Mucosa of descending colon (tissue), 3 donors: ENCODE data around the gene KL. TPM values are rescaled to one million over a fixed set of nuclear protein-coding genes. Genes with fewer than 3 reads are reported as not detected.
A peak's percentile ranks its signal among the peaks of the same experiment; 100 is the strongest.

ENCODE experiments used
- ATAC-seq: fragments of 200-7000 bp; cut with Tn5 transposase; one replicate; pipeline ENCODE4 v1.9.1; 2020; ENCODE audit warnings: mild to moderate bottlenecking, moderate library complexity
- DNase-seq, 3 donors: peaks; one replicate each; pipeline ENCODE4 v3.0.0-alpha.2; 2020
- H3K36me3 ChIP-seq: fragments of 200-600 bp; one replicate; pipeline ENCODE4 v1.8.0; 2021; ENCODE audit warnings: low read depth, mild to moderate bottlenecking
- H3K4me1 ChIP-seq: fragments of 200-600 bp; one replicate; pipeline ENCODE4 v1.8.0; 2021; ENCODE audit warnings: low read depth, mild to moderate bottlenecking
- H3K4me3 ChIP-seq: fragments of 200-600 bp; one replicate; pipeline ENCODE4 v1.8.0; 2021; ENCODE audit warnings: mild to moderate bottlenecking
- H3K9me3 ChIP-seq: fragments of 200-600 bp; one replicate; pipeline ENCODE4 v1.8.0; 2021; ENCODE audit warnings: mild to moderate bottlenecking
- intact Hi-C, 2 donors: fragments of 100-400 bp; cut with DNase I in 1 of 2; cut with micrococcal nuclease in 1 of 2; formaldehyde crosslinking; loops; one replicate each; pipeline versions ENCODE4 v1.11.0 to v1.11.1; 2022; cut with DNase I, micrococcal nuclease
- total RNA-seq, 3 donors: library from RNA; stranded (reverse); fragmentation: NEBNext Ultra II Directional in 2 of 3; extraction: Animal tissue kit (Norgen Biotek cat#: 25700) in 2 of 3; gene quantifications; one replicate each; pipeline versions ENCODE4 v1.2.1 to v1.2.4, GENCODE V29; 2021 to 2023
- TF ChIP-seq, protein P1 (sequence below): fragments of 200-600 bp; IDR thresholded peaks from one replicate; pipeline ENCODE4 v1.8.0; 2022; ENCODE audit warnings: antibody characterized with exemption, mild to moderate bottlenecking
- donor health status: DM: no; HTN: no; CAD: no; lungs with moderate emphysema.
- donor health status: DM: no; HTN: no; CAD: no.
- donor health status: DM: no; HTN: yes; CAD: no.

KL gene
- total RNA-seq, 3 donors from 2014 or later = 0.63 to 6.0 (median 0.84) TPM

DNA sequence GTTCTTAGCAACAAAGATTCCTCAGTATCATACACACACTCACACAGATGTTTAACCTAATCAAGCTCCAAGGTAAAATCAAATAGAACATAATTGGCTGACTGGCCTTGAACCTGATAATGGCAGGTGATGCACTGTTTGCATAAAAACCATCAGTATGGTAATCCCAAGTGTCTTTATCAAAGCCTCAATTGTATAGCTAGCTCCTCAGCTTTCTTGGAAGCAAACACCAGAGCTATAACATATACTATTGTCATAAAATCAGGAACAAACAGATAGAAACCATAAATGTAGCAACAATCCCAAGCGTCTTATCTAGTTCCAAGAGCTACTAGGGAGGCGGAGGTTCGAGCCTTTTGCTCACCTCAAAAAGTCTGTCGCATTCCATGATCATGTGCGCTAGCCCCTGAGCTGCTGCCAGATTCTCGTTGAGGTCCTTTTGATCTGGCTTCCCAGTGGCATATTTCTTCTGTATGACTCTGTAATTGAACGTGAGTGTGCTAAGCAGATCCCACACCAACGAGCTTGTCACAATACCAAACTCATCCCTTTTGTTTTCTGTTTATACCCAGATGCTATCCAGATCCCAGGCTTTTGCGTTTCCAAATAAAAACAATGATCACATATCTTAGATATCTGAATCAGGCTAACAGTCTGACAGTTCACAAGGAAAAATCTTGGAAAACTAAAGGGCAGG, 95.3 kb downstream of the KL start:
- TF ChIP-seq, protein P1, sequence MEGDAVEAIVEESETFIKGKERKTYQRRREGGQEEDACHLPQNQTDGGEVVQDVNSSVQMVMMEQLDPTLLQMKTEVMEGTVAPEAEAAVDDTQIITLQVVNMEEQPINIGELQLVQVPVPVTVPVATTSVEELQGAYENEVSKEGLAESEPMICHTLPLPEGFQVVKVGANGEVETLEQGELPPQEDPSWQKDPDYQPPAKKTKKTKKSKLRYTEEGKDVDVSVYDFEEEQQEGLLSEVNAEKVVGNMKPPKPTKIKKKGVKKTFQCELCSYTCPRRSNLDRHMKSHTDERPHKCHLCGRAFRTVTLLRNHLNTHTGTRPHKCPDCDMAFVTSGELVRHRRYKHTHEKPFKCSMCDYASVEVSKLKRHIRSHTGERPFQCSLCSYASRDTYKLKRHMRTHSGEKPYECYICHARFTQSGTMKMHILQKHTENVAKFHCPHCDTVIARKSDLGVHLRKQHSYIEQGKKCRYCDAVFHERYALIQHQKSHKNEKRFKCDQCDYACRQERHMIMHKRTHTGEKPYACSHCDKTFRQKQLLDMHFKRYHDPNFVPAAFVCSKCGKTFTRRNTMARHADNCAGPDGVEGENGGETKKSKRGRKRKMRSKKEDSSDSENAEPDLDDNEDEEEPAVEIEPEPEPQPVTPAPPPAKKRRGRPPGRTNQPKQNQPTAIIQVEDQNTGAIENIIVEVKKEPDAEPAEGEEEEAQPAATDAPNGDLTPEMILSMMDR = no peak
- ATAC-seq (peak; percentile 82), DNase-seq (peak in 2 of 3 donors; percentile 43 to 58)
- no peak overlapping the region for H3K4me3 ChIP-seq
- H3K9me3 ChIP-seq = no peaks in the 10 kb centered on the region
- H3K36me3 ChIP-seq = no peaks in the 10 kb centered on the region
- H3K4me1 ChIP-seq = peaks cover 22% of the 10 kb centered on the region
- intact Hi-C loops = no loop called here

GRCh38 chr13:33112766-33113165, 96.5 kb downstream of the KL start:
- no peak for ATAC-seq
- peaks cover 24% of the 10 kb centered on the region for H3K4me1 ChIP-seq
- H3K36me3 ChIP-seq = no peaks in the 10 kb centered on the region

GRCh38 chr13:33114146-33114545, 97.9 kb downstream of the KL start:
- H3K9me3 ChIP-seq = no peaks in the 10 kb centered on the region
- TF ChIP-seq, protein P1 = no peak
- H3K36me3 ChIP-seq = no peaks in the 10 kb centered on the region
- H3K4me3 ChIP-seq = no peak overlapping the region
- ATAC-seq (no peak), DNase-seq (no peak)
- H3K4me1 ChIP-seq = peaks cover 24% of the 10 kb centered on the region
- intact Hi-C loops = no loop called here

More at GRCh38 chr13:33112766-33113165, 96.5 kb downstream of the KL start:
- TF ChIP-seq, protein P1 = no peak
- Histone ChIP-seq H3K4me3 (no peak overlapping the region), H3K9me3 (no peaks in the 10 kb centered on the region)
- DNase-seq = no peak
- intact Hi-C loops = no loop called here

DNA sequence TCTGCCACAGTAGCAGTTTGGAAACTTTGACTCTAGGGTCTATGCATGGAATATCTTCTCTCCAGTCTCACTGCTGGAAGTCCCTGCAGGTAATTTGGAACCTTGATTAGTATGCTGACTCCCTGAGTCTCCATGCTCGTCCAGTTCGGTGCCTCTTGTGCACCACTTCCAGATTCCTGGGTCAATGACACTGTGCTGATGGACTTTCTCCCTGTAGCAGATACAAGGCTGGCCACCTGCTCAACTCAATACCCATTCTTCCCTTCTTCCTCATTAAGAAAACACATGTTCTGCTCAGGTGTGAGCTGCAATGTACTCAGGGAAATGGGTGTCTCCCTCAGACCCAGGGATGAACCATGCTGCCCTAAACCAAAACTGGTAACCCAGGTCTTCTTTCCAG, 99.1 kb downstream of the KL start:
- no peaks in the 10 kb centered on the region for H3K9me3 ChIP-seq
- DNase-seq (no peak), ATAC-seq (no peak)
- peaks cover 17% of the 10 kb centered on the region for H3K4me1 ChIP-seq
- TF ChIP-seq, protein P1 = no peak
- no peaks in the 10 kb centered on the region for H3K36me3 ChIP-seq
- intact Hi-C loops = no loop called here
- H3K4me3 ChIP-seq = no peak overlapping the region
